GM19240 (cell line): ENCODE measurements around the gene FRMD4A.

Source experiments
- DNase-seq: peaks from one replicate; pipeline ENCODE4 v3.0.0; 2011; ENCODE audit warnings: low spot score; ENCODE audit not compliant: insufficient read length

Gene FRMD4A

DNA sequence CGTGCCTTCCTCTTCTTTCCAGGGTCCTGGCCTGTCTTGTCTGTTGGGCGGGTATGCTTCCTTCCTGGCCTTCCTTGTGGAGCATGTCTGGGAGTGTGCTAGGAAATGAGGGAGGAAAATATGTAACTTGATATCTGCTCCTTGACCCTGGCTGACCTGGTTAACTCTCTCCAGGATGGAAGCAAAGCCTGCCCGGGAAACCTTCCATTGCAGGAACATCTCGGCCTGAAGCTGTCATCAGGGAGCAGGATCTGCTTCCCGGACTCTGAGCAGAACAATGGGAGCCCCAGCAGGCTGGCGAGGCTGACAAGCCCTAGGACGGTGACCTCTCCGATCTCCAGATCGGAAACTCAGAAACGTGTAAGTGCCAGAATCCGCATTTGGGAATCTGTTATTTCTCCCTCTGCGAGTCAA is 340.3 kb downstream of the FRMD4A start:
- DNase-seq: no peak

GRCh38 chr10:13989616-13990015 is 341.1 kb downstream of the FRMD4A start:
- DNase-seq: no peak

DNA sequence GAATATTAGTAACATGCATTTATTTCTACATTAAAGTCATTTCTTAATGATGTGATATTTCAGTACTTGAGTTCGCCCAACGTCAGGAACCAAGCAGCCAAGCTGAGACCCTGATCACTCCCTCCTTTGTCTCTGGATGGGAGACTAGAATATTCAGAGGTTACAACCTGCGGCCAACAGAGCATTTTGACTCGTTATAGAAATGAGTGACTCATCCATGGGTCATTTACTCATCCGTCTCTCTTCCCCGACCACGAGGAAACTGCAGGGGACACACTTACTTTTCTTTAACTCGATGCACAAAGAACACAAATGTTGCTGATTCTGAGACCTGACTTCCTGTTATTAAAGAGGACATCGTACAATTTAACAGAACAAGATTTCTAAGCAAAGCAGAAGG is 343.3 kb downstream of the FRMD4A start:
- no peak for DNase-seq

DNA sequence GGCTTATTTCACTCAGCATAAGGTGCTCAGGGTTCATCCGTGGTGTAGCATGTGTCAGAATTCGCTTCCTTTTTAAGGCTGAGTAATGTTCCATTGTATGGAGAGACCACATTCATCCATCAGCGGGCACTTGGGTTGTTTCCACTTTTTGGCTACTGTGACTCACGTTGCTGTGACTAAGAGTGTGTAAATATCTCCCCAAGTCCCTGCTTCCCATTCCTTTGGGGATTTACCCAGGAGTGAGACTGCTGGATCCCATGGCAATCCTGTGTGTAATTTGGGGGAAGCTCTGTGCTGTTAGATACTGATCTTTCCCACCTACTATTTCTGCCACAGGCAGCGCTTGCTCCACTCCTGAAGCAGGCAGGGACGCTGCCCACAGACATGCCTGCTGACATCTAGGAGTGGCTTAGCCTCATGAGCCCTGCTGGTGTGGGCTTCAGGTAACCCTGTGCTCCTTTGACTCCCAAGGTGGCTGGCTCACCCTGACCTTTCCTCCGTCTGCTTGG is 346.0 kb downstream of the FRMD4A start:
- DNase-seq: no peak

- DNase-seq: no peak
These were observed 347.7 kb downstream of the FRMD4A start for GRCh38 chr10:13983035-13983434.

GRCh38 chr10:13978533-13979115 is 352.1 kb downstream of the FRMD4A start:
- DNase-seq: no peak

- no peak for DNase-seq
These were observed 352.7 kb downstream of the FRMD4A start for GRCh38 chr10:13977861-13978532.

DNA sequence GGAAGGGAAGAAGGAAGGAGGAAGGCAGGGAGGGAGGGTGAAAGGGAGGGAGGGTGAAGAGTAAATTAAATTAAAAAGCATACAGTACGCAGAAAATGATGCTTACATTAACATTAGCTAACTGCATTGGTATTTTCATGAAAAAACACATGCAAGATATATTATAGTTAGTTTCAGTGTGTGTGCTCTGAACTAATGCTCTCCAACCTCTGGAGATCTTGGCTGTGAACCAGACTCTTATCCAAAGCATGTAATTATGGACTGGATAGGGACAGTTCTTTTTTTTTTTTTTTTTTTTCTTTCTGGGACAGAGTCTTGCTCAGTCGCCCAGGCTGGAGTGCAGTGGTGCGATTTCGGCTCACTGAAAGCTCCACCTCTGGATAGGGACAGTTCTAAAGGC is 357.0 kb downstream of the FRMD4A start:
- no peak for DNase-seq

GRCh38 chr10:13972609-13973008 is 358.1 kb downstream of the FRMD4A start:
- DNase-seq: no peak

- no peak for DNase-seq
These were observed 358.9 kb downstream of the FRMD4A start for GRCh38 chr10:13971601-13972475.

DNA sequence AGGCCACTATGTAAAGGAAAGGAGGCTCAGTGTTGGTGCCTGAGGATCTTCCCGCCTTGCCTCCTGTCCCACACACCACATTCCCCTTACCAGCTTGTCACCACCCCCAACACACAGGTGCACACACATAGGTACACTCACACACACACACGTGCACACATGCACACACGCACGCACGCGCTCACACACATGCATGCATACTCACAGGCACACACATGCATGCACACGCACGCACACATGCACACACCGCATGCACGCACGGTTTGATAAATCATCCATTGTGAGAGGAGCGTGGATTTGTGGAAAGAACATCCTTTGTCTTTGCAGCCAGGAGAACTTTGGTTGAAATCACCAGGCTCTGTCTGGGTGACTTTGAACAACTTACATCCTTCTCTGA is 359.8 kb downstream of the FRMD4A start:
- no peak for DNase-seq

- no peak for DNase-seq
These were observed 360.3 kb downstream of the FRMD4A start for GRCh38 chr10:13970236-13970956.

GRCh38 chr10:13969792-13970140 is 361.0 kb downstream of the FRMD4A start:
- no peak for DNase-seq

DNA sequence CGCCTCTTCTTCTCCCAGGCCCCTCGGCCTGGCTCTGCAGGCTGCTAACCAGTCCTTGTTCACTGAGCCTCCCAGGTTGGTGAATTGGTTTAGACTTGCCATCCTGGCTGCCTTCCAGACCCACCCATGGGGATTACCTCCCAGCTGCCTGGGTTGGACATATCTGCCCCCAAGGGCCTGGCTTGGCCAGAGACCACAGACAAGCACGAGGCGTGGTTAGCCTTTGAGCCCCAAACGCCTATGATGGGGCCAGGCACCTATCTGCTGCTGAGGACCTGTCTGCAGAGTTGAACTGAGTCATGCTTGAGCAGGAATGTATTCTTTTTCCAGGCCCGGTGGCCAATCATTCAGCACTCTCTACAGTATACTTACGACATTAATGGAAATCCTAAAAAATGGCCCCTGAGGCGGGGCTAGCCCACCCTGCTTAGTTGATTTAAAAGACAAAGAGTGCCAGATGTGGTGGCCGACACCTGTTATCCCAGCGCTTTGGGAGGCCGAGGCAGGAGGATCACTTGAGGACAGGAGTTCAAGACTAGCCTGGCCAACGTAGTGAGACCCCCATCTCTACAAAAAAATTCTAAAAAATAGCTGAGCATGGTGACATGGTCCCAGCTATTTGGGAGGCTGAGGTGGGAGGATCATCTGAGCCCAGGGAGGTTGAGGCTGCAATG is 361.5 kb downstream of the FRMD4A start:
- DNase-seq: no peak

DNA sequence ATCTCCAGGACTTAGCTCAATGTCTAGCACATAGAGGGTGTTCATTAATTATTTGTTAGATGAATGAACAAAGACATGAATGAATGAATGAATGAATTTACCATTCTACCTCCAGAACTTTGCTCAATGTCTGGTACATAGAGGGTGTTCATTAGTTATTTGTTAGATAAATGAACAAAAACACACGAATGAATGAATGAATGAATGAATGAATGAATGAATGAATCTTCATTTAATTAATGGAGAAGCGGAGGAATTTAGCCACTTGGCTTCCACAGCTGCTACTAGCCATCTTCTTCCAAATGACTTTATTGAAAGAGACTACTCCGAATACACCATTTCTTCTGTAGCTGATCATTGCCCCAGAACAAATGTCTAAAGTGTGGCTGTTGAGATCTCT is 368.9 kb downstream of the FRMD4A start:
- no peak for DNase-seq

DNA sequence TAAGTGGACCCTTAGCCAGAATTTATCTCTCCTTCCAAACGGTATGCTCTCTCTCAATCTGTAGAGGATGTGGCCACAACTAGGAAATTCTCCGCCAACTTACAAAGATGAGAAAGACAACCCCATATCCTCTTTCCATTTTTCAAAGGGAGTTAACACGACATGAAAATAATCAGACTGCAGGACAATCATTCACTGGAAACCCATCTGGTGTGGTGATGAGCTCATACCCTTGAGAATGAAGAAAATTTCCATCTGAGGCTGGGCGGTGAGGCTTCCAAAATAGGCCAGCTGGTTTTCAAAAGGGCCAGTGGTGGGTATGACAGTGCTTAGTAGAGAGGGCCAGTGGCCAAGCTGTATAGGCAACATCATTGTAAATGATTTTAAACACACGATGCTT is 369.6 kb downstream of the FRMD4A start:
- no peak for DNase-seq

GRCh38 chr10:13960603-13961002 is 370.1 kb downstream of the FRMD4A start:
- no peak for DNase-seq

- DNase-seq: no peak
These were observed 371.0 kb downstream of the FRMD4A start for GRCh38 chr10:13959443-13960359.

DNA sequence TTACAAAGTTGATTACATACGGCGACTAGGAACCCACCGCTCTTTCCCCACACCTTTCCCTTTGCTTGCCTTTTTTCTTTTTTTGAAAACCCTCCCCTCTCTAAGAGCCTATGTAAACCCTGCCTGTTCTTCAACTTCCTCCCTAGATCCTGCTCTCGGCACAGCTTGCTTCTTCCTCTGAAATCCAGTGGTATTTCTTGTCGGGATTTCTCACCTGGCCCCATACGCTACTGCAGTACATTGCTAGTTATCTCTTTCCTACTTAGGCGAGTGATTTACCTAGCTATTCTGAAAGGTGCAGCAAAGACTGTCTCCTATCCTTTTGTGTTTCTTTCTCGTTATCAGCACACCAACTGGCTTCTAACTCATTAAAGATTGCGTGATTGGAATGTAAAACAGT is 372.9 kb downstream of the FRMD4A start:
- DNase-seq: no peak

- DNase-seq: no peak
These were observed 373.9 kb downstream of the FRMD4A start for GRCh38 chr10:13956826-13957225.
